H9 (cell line): ENCODE data around the gene ATP1A2. TPM values are rescaled to one million over a fixed set of nuclear protein-coding genes. Genes with fewer than 3 reads are reported as not detected.

Experiments
- DNase-seq: peaks from one replicate; pipeline ENCODE4 v3.0.0-alpha.2; 2017
- H2AFZ ChIP-seq: one replicate; pipeline ENCODE4 v1.6.1; 2013; ENCODE audit warnings: mild to moderate bottlenecking, low read length, control low read depth, moderate library complexity
- H2AK5ac ChIP-seq: 2 replicates; pipeline ENCODE4 v1.6.1; 2013; ENCODE audit warnings: low read length, control low read depth, mixed read lengths; ENCODE audit not compliant: insufficient read length
- H2BK120ac ChIP-seq: one replicate; pipeline ENCODE4 v1.6.1; 2013; ENCODE audit warnings: low read depth, mild to moderate bottlenecking, low read length, control low read depth, inconsistent platforms; ENCODE audit not compliant: poor library complexity, severe bottlenecking
- H2BK12ac ChIP-seq: 2 replicates; pipeline ENCODE4 v1.6.1; 2013; ENCODE audit warnings: low read length, control low read depth, mixed read lengths, low read depth; ENCODE audit not compliant: insufficient read length
- H2BK15ac ChIP-seq: 2 replicates; pipeline ENCODE4 v1.6.1; 2013; ENCODE audit warnings: low read depth, low read length, control low read depth
- H2BK20ac ChIP-seq: one replicate; pipeline ENCODE4 v1.6.1; 2013; ENCODE audit warnings: low read depth, mild to moderate bottlenecking, low read length, control low read depth, inconsistent platforms; ENCODE audit not compliant: poor library complexity, severe bottlenecking
- H2BK5ac ChIP-seq: 2 replicates; pipeline ENCODE4 v1.6.1; 2013; ENCODE audit warnings: low read length, control low read depth, mixed read lengths; ENCODE audit not compliant: insufficient read length
- H3K14ac ChIP-seq: 2 replicates; pipeline ENCODE4 v1.6.1; 2013; ENCODE audit warnings: low read length, control low read depth; ENCODE audit not compliant: insufficient read depth
- H3K18ac ChIP-seq: 2 replicates; pipeline ENCODE4 v1.6.1; 2013; ENCODE audit warnings: low read depth, mild to moderate bottlenecking, mixed read lengths, low read length, control low read depth; ENCODE audit not compliant: insufficient read length
- H3K23ac ChIP-seq: 2 replicates; pipeline ENCODE4 v1.6.1; 2013; ENCODE audit warnings: low read length, control low read depth, mixed read lengths, low read depth; ENCODE audit not compliant: insufficient read length
- H3K23me2 ChIP-seq: 2 replicates; pipeline ENCODE4 v1.6.1; 2013; ENCODE audit warnings: low read depth, mild to moderate bottlenecking, mixed read lengths, low read length, control low read depth; ENCODE audit not compliant: insufficient read length, poor library complexity, severe bottlenecking
- H3K27ac ChIP-seq: 2 replicates; pipeline ENCODE4 v1.5.1; 2013; ENCODE audit warnings: low read length, control low read depth, mixed read lengths, low read depth; ENCODE audit not compliant: insufficient read length
- H3K27me3 ChIP-seq: 2 replicates; pipeline ENCODE4 v1.6.1; 2013; ENCODE audit warnings: low read length, control low read depth, inconsistent platforms; ENCODE audit not compliant: insufficient read depth
- H3K4ac ChIP-seq: 2 replicates; pipeline ENCODE4 v1.6.1; 2013; ENCODE audit warnings: low read depth, mild to moderate bottlenecking, control low read depth, inconsistent platforms, low read length, moderate library complexity
- H3K4me1 ChIP-seq: 2 replicates; pipeline ENCODE4 v1.6.1; 2013; ENCODE audit warnings: low read length, control low read depth, inconsistent platforms; ENCODE audit not compliant: insufficient read depth
- H3K4me2 ChIP-seq: 2 replicates; pipeline ENCODE4 v1.6.1; 2013; ENCODE audit warnings: low read length, control low read depth, mixed read lengths; ENCODE audit not compliant: insufficient read length, insufficient read depth
- H3K56ac ChIP-seq: 2 replicates; pipeline ENCODE4 v1.6.1; 2013; ENCODE audit warnings: low read depth, mild to moderate bottlenecking, mixed read lengths, low read length, control low read depth; ENCODE audit not compliant: insufficient read length
- H3K79me1 ChIP-seq: 2 replicates; pipeline ENCODE4 v1.6.1; 2013; ENCODE audit warnings: low read depth, mild to moderate bottlenecking, moderate library complexity, low read length, control low read depth, inconsistent platforms; ENCODE audit not compliant: insufficient read depth, poor library complexity, severe bottlenecking
- H3K79me2 ChIP-seq: 2 replicates; pipeline ENCODE4 v1.6.1; 2013; ENCODE audit warnings: low read length, control low read depth, inconsistent platforms; ENCODE audit not compliant: insufficient read depth
- H3K9ac ChIP-seq: 2 replicates; pipeline ENCODE4 v1.6.1; 2013; ENCODE audit warnings: low read length, control low read depth, mixed read lengths; ENCODE audit not compliant: insufficient read length; ENCODE audit errors: extremely low read depth
- H3K9me3 ChIP-seq: one replicate; pipeline ENCODE4 v1.6.1; 2013; ENCODE audit warnings: low read depth, low read length, inconsistent platforms; ENCODE audit not compliant: control insufficient read depth
- H3T11ph ChIP-seq: one replicate; pipeline ENCODE4 v1.6.1; 2013; ENCODE audit warnings: mild to moderate bottlenecking, low read length, control low read depth, inconsistent platforms
- H4K20me1 ChIP-seq: one replicate; pipeline ENCODE4 v1.6.1; 2013; ENCODE audit not compliant: control insufficient read depth, insufficient read length, insufficient read depth
- H4K5ac ChIP-seq: 2 replicates; pipeline ENCODE4 v1.6.1; 2013; ENCODE audit warnings: low read depth, mild to moderate bottlenecking, mixed read lengths, low read length, control low read depth; ENCODE audit not compliant: insufficient read length
- H4K8ac ChIP-seq: replicated peaks from 2 replicates; pipeline ENCODE4 v1.6.1; 2013; ENCODE audit warnings: low read length, control low read depth, mixed read lengths, low read depth; ENCODE audit not compliant: insufficient read length
- H4K91ac ChIP-seq: 2 replicates; pipeline ENCODE4 v1.6.1; 2013; ENCODE audit warnings: low read depth, mild to moderate bottlenecking, moderate library complexity, mixed read lengths, low read length, control low read depth; ENCODE audit not compliant: insufficient read length
- H3K27ac Mint-ChIP-seq, 3 experiments: 2 replicates in 2 of 3; 3 replicates in 1 of 3; pipeline ENCODE4 v1.8.0; 2020 to 2021; ENCODE audit warnings: mixed read lengths in 3 of 3, mild to moderate bottlenecking in 1 of 3, moderate library complexity in 1 of 3
- H3K27me3 Mint-ChIP-seq: 2 replicates; pipeline ENCODE4 v1.8.0; 2021; ENCODE audit warnings: low read depth, mild to moderate bottlenecking, moderate library complexity, mixed read lengths
- H3K36me3 Mint-ChIP-seq, 3 experiments: 2 replicates in 2 of 3; 3 replicates in 1 of 3; pipeline ENCODE4 v1.8.0; 2020 to 2021; ENCODE audit warnings: low read depth in 3 of 3, mixed read lengths in 3 of 3; ENCODE audit not compliant: insufficient read depth in 1 of 3
- H3K4me1 Mint-ChIP-seq, 2 experiments: 2 replicates each; pipeline ENCODE4 v1.8.0; 2020; ENCODE audit warnings: mixed read lengths in 2 of 2
- H3K4me3 Mint-ChIP-seq, 2 experiments: 2 replicates in 1 of 2; 3 replicates in 1 of 2; pipeline ENCODE4 v1.8.0; 2020 to 2021; ENCODE audit warnings: mild to moderate bottlenecking in 2 of 2, mixed read lengths in 2 of 2, moderate library complexity in 1 of 2
- H3K9me3 Mint-ChIP-seq, 2 experiments: 2 replicates in 1 of 2; 3 replicates in 1 of 2; pipeline ENCODE4 v1.8.0; 2020; ENCODE audit warnings: mild to moderate bottlenecking in 2 of 2, mixed read lengths in 2 of 2, moderate library complexity in 1 of 2
- CTCF ChIP-seq: fragments of 200-600 bp; sonication (generic); conservative IDR thresholded peaks from 3 replicates; pipeline ENCODE4 v1.8.0; 2021; ENCODE audit warnings: antibody characterized with exemption, mild to moderate bottlenecking
- WGBS: extraction: QIAGEN DNeasy Blood & Tissue Kit; methylation state at CpG from one replicate; pipeline ENCODE4 v1.1.7; 2013; ENCODE audit warnings: missing lambda C conversion rate, low lambda C conversion rate, mixed read lengths; ENCODE audit not compliant: insufficient read length; ENCODE audit errors: extremely low coverage; 5-methylcytosine and 5-hydroxymethylcytosine counted together
- total RNA-seq: library from RNA; stranded (reverse); gene quantifications from 2 replicates; pipeline ENCODE4 v1.2.1, GENCODE V29; 2021

ATP1A2 gene
- total RNA-seq, 1 experiment from 2014 or later = 3.0 TPM

DNA sequence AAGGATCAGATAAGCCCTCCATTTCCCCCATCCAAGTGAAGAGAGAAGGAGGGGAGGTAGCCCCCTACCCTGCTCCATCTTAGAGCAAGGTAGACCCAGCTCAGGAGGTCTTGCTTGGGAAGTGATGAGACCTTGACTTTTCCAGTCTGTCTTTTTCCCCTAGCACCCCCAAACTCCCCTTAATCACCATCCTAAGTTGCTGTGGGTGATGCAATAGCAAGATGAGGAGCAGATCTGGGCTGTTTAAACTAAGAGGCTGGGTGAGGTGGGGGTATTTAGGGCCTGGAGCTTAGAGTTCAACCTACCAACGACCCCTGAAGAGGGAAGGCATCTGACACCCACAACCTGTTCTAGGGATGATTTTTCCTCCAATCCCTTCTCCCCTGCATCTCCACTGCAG is 1.7 kb downstream of the ATP1A2 start:
- Histone ChIP-seq H2AK5ac (no peak overlapping the region), H2BK5ac (no peak overlapping the region), H3K79me1 (no peaks in the 10 kb centered on the region), H3K4me1 (peaks cover 12% of the 10 kb centered on the region; the same call in 1 of the 2 replicates), H3K9me3 (no peaks in the 10 kb centered on the region), H4K91ac (no peak overlapping the region), H4K5ac (no peak overlapping the region), H2BK12ac (no peak overlapping the region), H3K9ac (no peak overlapping the region), H3K23ac (no peak overlapping the region), H3K27me3 (no peaks in the 10 kb centered on the region), H3K4me2 (no peak overlapping the region), H2BK20ac (no peak overlapping the region), H3K18ac (no peak overlapping the region), H3K79me2 (no peaks in the 10 kb centered on the region), H2BK15ac (no peak overlapping the region), H3T11ph (no peak overlapping the region), H3K4ac (no peak overlapping the region), H3K23me2 (no peaks in the 10 kb centered on the region), H2AFZ (no peak overlapping the region), H2BK120ac (no peak overlapping the region), H3K56ac (no peak overlapping the region), H3K27ac (no peak overlapping the region), H4K8ac (no peak overlapping the region), H4K20me1 (no peaks in the 10 kb centered on the region), H3K14ac (peak overlapping the region; percentile 52; the same call in 1 of the 2 replicates)
- peaks cover 0 to 26% (median 5%) of the 10 kb centered on the region in 3 experiments; a peak in 5 of 7 replicates for H3K36me3 Mint-ChIP-seq
- H3K4me1 Mint-ChIP-seq = peaks cover 62 to 68% of the 10 kb centered on the region in 2 experiments
- TF ChIP-seq CTCF = no peak
- H3K9me3 Mint-ChIP-seq = no peaks in the 10 kb centered on the region
- WGBS = no CpG with 5 or more reads among the region's 1 CpG
- no peak for DNase-seq
- peak overlapping the region in 1 of 3 experiments; percentile 70; a peak in 1 of 7 replicates for H3K27ac Mint-ChIP-seq
- H3K27me3 Mint-ChIP-seq = no peaks in the 10 kb centered on the region; the same call in none of the 2 replicates
- peak overlapping the region in 1 of 2 experiments; percentile 90; a peak in 3 of 5 replicates for H3K4me3 Mint-ChIP-seq
